ENCODE data around the gene OR2J3. TPM values are rescaled to one million over a fixed set of nuclear protein-coding genes. Genes with fewer than 3 reads are reported as not detected.

The OR2J3 gene
- total and polyA plus RNA-seq, 8 donors: not detected

Other genes starting within 250 kb of the OR2J3 start
- gene TRIM27, start 184.1 kb upstream of the OR2J3 start, total RNA-seq: 10 to 100 TPM; 24.1 to 33.6 (median 28.4) TPM
- gene TRIM27, start 184.1 kb upstream of the OR2J3 start, polyA plus RNA-seq: 10 to 100 TPM; 41.8 to 43.3 TPM
- 1 to 10 TPM in 1 of 6 donors, under 1 TPM in 5; 0.19 to 1.2 (median 0.35) TPM for gene ZNF311, start 102.7 kb upstream of the OR2J3 start, total RNA-seq
- gene ZNF311, start 102.7 kb upstream of the OR2J3 start, polyA plus RNA-seq: 1 to 10 TPM in 1 of 2 donors, under 1 TPM in 1; 0.92 to 1.1 TPM
- not detected for gene OR2W1, start 62.9 kb upstream of the OR2J3 start, total RNA-seq
- not detected for gene OR2W1, start 62.9 kb upstream of the OR2J3 start, polyA plus RNA-seq
- not detected for gene OR2B3, start 20.7 kb upstream of the OR2J3 start, total RNA-seq
- gene OR2B3, start 20.7 kb upstream of the OR2J3 start, polyA plus RNA-seq: not detected
- not detected for gene OR2J1, start 8.6 kb upstream of the OR2J3 start, total RNA-seq
- gene OR2J1, start 8.6 kb upstream of the OR2J3 start, polyA plus RNA-seq: not detected
- not detected for gene OR2J2, start 62.8 kb downstream of the OR2J3 start, total RNA-seq
- not detected for gene OR2J2, start 62.8 kb downstream of the OR2J3 start, polyA plus RNA-seq
- gene OR14J1, start 193.6 kb downstream of the OR2J3 start, total RNA-seq: not detected
- gene OR14J1, start 193.6 kb downstream of the OR2J3 start, polyA plus RNA-seq: not detected

Data from pancreas (tissue), 8 donors.